ENCODE measurements around the gene MRGPRD. TPM values are rescaled to one million over a fixed set of nuclear protein-coding genes. Genes with fewer than 3 reads are reported as not detected.

MRGPRD gene
- total and polyA plus RNA-seq, 2 experiments from 2014 or later: not detected

GRCh38 chr11:68969386-68969785, 11.4 kb downstream of the MRGPRD start:
- Mint-ChIP-seq H3K4me1 (peaks cover 5% of the 10 kb centered on the region; the same call in 2 of the 3 replicates), H3K36me3 (ENCODE audit: low read depth) (no peaks in the 10 kb centered on the region), H3K9me3 (no peaks in the 10 kb centered on the region; the same call in 1 of the 3 replicates), H3K27ac (no peak overlapping the region), H3K27me3 (ENCODE audit: insufficient read depth, low read depth, poor library complexity) (peaks cover 8% of the 10 kb centered on the region), H3K4me3 (no peak overlapping the region)
- Histone ChIP-seq H3K4me2 (no peak overlapping the region), H3K27me3 (ENCODE audit: insufficient read depth) (no peaks in the 10 kb centered on the region), H3K4me1 (ENCODE audit: insufficient read depth) (no peaks in the 10 kb centered on the region), H2AFZ (no peak overlapping the region), H3F3A (replicated peaks; ENCODE audit: low read depth) (no peaks in the 10 kb centered on the region), H4K20me1 (replicated peaks; ENCODE audit: insufficient read depth) (no peaks in the 10 kb centered on the region), H3K36me3 (ENCODE audit: insufficient read depth) (no peaks in the 10 kb centered on the region), H3K9me2 (ENCODE audit: insufficient read depth) (0 out of 2 replicates have a peak, but pooled peaks cover 3% of the 10 kb centered on the region), H3K79me2 (replicated peaks; ENCODE audit: insufficient read depth) (no peaks in the 10 kb centered on the region), H3K4me3 (no peak overlapping the region), H3K27ac (ENCODE audit: low read depth) (no peak overlapping the region)
- ATAC-seq (no peak), DNase-seq (ENCODE audit: low spot score) (no peak)
- TF ChIP-seq CTCF (conservative IDR thresholded peaks at IDR 0.05; ENCODE audit: low read depth in 2 of 2) (no peak), CREB1 (CRISPR knock-in tag; IDR thresholded peaks at IDR 0.05; ENCODE audit: low read depth) (no peak), STAT1 (IDR thresholded peaks at IDR 0.05; ENCODE audit: unreplicated experiment) (no peak), ZNF331 (CRISPR knock-in tag; IDR thresholded peaks at IDR 0.05; ENCODE audit: low read depth) (no peak), POLR2AphosphoS5 (IDR thresholded peaks at IDR 0.05; ENCODE audit: low read depth) (no peak), ZNF114 (CRISPR knock-in tag; IDR thresholded peaks at IDR 0.05) (no peak), REST (IDR thresholded peaks at IDR 0.05; ENCODE audit: unreplicated experiment) (no peak), ETS1 (IDR thresholded peaks at IDR 0.05) (no peak), EZH2 (IDR thresholded peaks at IDR 0.05; ENCODE audit: low read depth, unreplicated experiment) (no peak), EZH2phosphoT487 (IDR thresholded peaks at IDR 0.05; ENCODE audit: unreplicated experiment) (no peak), JUNB (IDR thresholded peaks at IDR 0.05; ENCODE audit: unreplicated experiment) (no peak)
- TF ChIP-seq, protein P1, sequence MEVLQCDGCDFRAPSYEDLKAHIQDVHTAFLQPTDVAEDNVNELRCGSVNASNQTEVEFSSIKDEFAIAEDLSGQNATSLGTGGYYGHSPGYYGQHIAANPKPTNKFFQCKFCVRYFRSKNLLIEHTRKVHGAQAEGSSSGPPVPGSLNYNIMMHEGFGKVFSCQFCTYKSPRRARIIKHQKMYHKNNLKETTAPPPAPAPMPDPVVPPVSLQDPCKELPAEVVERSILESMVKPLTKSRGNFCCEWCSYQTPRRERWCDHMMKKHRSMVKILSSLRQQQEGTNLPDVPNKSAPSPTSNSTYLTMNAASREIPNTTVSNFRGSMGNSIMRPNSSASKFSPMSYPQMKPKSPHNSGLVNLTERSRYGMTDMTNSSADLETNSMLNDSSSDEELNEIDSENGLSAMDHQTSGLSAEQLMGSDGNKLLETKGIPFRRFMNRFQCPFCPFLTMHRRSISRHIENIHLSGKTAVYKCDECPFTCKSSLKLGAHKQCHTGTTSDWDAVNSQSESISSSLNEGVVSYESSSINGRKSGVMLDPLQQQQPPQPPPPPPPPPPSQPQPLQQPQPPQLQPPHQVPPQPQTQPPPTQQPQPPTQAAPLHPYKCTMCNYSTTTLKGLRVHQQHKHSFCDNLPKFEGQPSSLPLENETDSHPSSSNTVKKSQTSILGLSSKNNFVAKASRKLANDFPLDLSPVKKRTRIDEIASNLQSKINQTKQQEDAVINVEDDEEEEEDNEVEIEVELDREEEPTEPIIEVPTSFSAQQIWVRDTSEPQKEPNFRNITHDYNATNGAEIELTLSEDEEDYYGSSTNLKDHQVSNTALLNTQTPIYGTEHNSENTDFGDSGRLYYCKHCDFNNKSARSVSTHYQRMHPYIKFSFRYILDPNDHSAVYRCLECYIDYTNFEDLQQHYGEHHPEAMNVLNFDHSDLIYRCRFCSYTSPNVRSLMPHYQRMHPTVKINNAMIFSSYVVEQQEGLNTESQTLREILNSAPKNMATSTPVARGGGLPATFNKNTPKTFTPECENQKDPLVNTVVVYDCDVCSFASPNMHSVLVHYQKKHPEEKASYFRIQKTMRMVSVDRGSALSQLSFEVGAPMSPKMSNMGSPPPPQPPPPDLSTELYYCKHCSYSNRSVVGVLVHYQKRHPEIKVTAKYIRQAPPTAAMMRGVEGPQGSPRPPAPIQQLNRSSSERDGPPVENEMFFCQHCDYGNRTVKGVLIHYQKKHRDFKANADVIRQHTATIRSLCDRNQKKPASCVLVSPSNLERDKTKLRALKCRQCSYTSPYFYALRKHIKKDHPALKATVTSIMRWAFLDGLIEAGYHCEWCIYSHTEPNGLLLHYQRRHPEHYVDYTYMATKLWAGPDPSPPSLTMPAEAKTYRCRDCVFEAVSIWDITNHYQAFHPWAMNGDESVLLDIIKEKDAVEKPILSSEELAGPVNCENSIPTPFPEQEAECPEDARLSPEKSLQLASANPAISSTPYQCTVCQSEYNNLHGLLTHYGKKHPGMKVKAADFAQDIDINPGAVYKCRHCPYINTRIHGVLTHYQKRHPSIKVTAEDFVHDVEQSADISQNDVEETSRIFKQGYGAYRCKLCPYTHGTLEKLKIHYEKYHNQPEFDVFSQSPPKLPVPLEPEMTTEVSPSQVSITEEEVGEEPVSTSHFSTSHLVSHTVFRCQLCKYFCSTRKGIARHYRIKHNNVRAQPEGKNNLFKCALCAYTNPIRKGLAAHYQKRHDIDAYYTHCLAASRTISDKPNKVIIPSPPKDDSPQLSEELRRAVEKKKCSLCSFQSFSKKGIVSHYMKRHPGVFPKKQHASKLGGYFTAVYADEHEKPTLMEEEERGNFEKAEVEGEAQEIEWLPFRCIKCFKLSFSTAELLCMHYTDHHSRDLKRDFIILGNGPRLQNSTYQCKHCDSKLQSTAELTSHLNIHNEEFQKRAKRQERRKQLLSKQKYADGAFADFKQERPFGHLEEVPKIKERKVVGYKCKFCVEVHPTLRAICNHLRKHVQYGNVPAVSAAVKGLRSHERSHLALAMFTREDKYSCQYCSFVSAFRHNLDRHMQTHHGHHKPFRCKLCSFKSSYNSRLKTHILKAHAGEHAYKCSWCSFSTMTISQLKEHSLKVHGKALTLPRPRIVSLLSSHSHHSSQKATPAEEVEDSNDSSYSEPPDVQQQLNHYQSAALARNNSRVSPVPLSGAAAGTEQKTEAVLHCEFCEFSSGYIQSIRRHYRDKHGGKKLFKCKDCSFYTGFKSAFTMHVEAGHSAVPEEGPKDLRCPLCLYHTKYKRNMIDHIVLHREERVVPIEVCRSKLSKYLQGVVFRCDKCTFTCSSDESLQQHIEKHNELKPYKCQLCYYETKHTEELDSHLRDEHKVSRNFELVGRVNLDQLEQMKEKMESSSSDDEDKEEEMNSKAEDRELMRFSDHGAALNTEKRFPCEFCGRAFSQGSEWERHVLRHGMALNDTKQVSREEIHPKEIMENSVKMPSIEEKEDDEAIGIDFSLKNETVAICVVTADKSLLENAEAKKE (CRISPR knock-in tag; IDR thresholded peaks at IDR 0.05): no peak

Data from GM23338 (cell line).